A673 (cell line): ENCODE results near the gene C16orf46.

Source experiments
- CTCF ChIP-seq: fragments of 300-800, 200-600 bp; sonication (generic); conservative IDR thresholded peaks from 2 replicates; pipeline ENCODE4 v1.5.1; 2017; ENCODE audit warnings: low read depth, mild to moderate bottlenecking, antibody characterized with exemption, low read length, moderate library complexity, mixed read lengths
- EZH2 ChIP-seq: fragments of 200-600 bp; sonication (generic); IDR thresholded peaks from 2 replicates; pipeline ENCODE4 v1.6.1; 2017; ENCODE audit warnings: borderline replicate concordance, low read depth, mild to moderate bottlenecking, mixed read lengths, antibody characterized with exemption, low read length; ENCODE audit not compliant: poor library complexity, severe bottlenecking

DNA sequence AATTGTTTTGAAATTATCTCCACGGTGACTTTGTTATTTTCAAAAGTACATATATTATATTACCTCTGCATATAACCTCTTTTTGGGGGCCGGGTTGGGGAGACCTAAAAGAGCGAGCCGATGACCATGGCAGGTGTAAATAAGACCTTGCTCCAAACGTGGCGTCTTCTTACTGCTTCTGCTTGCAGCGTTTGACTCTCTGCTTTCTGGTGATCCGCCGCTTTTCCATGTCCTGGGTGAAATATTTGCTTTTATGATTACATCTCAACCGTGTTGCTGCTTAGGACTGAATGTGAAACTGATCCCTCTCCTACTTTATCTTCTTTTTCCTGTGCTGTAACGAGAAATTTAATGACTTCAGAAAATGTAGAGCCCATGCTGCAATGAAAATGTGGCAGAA is 23.3 kb downstream of the C16orf46 start:
- no peak for TF ChIP-seq CTCF
- TF ChIP-seq EZH2 = no peak
